Stimulated activated naive CD8-positive, alpha-beta T cell treated with anti-CD3 and anti-CD28 coated beads, Interleukin-15, Interleukin-2, amounts not matched to agents 100 ng/mL and 50 ng/mL, for 24 hours (primary cell): Measurements from ENCODE around the gene RPS6KC1.
"Not testable (repeated sequence)": the region's sequence is repeated elsewhere in the genome, so short reads cannot be mapped to it uniquely, and the experiment has no call there.

Experiments used
- H3K27ac Mint-ChIP-seq: one replicate; pipeline ENCODE4 v1.8.0; 2021; ENCODE audit warnings: mild to moderate bottlenecking, mixed read lengths
- H3K27me3 Mint-ChIP-seq: one replicate; pipeline ENCODE4 v1.8.0; 2021; ENCODE audit warnings: mixed read lengths
- H3K36me3 Mint-ChIP-seq: one replicate; pipeline ENCODE4 v1.8.0; 2021; ENCODE audit warnings: low read depth, mixed read lengths
- H3K4me1 Mint-ChIP-seq: one replicate; pipeline ENCODE4 v1.8.0; 2021; ENCODE audit warnings: low read depth, mixed read lengths
- H3K4me3 Mint-ChIP-seq: one replicate; pipeline ENCODE4 v1.8.0; 2021; ENCODE audit warnings: mild to moderate bottlenecking, mixed read lengths
- H3K9me3 Mint-ChIP-seq: one replicate; pipeline ENCODE4 v1.8.0; 2021; ENCODE audit warnings: mixed read lengths

RPS6KC1 gene

GRCh38 chr1:213138391-213138790 is 87.3 kb downstream of the RPS6KC1 start:
- Mint-ChIP-seq H3K4me1 (peaks cover 4% of the 10 kb centered on the region), H3K4me3 (no peak overlapping the region), H3K36me3 (peaks cover 39% of the 10 kb centered on the region), H3K27me3 (no peaks in the 10 kb centered on the region), H3K27ac (no peak overlapping the region), H3K9me3 (peaks cover 7% of the 10 kb centered on the region)

- no peak overlapping the region for H3K27ac Mint-ChIP-seq
- H3K36me3 Mint-ChIP-seq: peaks cover 39% of the 10 kb centered on the region
- no peaks in the 10 kb centered on the region for H3K27me3 Mint-ChIP-seq
- peaks cover 7% of the 10 kb centered on the region for H3K9me3 Mint-ChIP-seq
- H3K4me1 Mint-ChIP-seq: peaks cover 4% of the 10 kb centered on the region
- no peak overlapping the region for H3K4me3 Mint-ChIP-seq
These were observed 87.9 kb downstream of the RPS6KC1 start for GRCh38 chr1:213138892-213139291.

DNA sequence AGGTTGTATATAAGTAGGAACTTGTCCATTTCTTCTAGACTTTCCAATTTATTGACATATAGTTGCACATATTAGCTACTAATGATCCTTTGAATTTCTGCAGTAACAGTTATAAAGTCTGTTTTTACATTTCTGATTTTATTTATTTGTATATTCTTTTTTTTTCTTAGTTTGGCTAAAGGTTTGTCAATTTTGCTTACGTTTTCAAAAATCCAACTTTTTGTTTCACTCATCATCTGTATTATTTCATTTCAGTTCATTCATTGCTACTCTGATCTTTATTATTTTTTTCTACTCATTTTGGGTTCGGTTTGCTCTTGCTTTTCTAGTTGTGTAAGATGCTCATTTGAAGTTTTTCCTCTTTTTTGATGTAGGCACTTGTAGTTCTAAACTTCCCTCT is 97.9 kb downstream of the RPS6KC1 start:
- no peak overlapping the region for H3K4me3 Mint-ChIP-seq
- H3K27ac Mint-ChIP-seq: no peak overlapping the region
- no peaks in the 10 kb centered on the region for H3K4me1 Mint-ChIP-seq
- H3K36me3 Mint-ChIP-seq: peaks cover 39% of the 10 kb centered on the region
- H3K9me3 Mint-ChIP-seq: peaks cover 20% of the 10 kb centered on the region
- H3K27me3 Mint-ChIP-seq: no peaks in the 10 kb centered on the region

- not testable (repeated sequence) for H3K27ac Mint-ChIP-seq, H3K4me3 Mint-ChIP-seq, H3K27me3 Mint-ChIP-seq, H3K4me1 Mint-ChIP-seq
- peaks cover 20% of the 10 kb centered on the region for H3K9me3 Mint-ChIP-seq
- peaks cover 44% of the 10 kb centered on the region for H3K36me3 Mint-ChIP-seq
These were observed 99.0 kb downstream of the RPS6KC1 start for GRCh38 chr1:213150090-213150489.

GRCh38 chr1:213154056-213154685 is 103.1 kb downstream of the RPS6KC1 start:
- Mint-ChIP-seq H3K4me1 (no peaks in the 10 kb centered on the region), H3K27ac (no peak overlapping the region), H3K9me3 (peaks cover 2% of the 10 kb centered on the region), H3K27me3 (no peaks in the 10 kb centered on the region), H3K4me3 (no peak overlapping the region), H3K36me3 (peaks cover 42% of the 10 kb centered on the region)

DNA sequence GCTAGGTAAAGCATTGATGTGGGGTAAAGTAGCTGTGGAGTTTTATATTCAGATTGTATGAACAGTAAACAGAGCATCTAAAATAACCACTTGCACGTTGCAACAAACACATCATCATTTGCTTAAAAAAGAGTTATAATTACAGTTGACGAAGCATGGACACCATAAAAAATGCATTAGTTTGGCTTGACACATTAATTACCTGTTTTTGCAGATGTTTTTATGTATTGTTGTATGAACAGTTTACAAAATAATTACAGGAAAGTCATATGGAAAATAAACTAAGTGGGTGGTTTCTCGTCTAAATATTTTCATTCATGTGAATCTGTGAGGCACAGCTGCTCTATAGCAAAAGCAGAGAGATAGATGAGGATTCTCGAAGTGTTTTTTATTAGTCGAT is 108.3 kb downstream of the RPS6KC1 start:
- H3K4me1 Mint-ChIP-seq: no peaks in the 10 kb centered on the region
- H3K27me3 Mint-ChIP-seq: no peaks in the 10 kb centered on the region
- H3K27ac Mint-ChIP-seq: no peak overlapping the region
- no peak overlapping the region for H3K4me3 Mint-ChIP-seq
- peaks cover 40% of the 10 kb centered on the region for H3K36me3 Mint-ChIP-seq
- peaks cover 4% of the 10 kb centered on the region for H3K9me3 Mint-ChIP-seq

- not testable (repeated sequence) for H3K27ac Mint-ChIP-seq, H3K9me3 Mint-ChIP-seq, H3K4me1 Mint-ChIP-seq, H3K27me3 Mint-ChIP-seq, H3K4me3 Mint-ChIP-seq
- H3K36me3 Mint-ChIP-seq: peaks cover 41% of the 10 kb centered on the region
These were observed 109.4 kb downstream of the RPS6KC1 start for GRCh38 chr1:213160442-213160841.

- H3K27me3 Mint-ChIP-seq: no peaks in the 10 kb centered on the region
- no peak overlapping the region for H3K27ac Mint-ChIP-seq
- no peak overlapping the region for H3K4me3 Mint-ChIP-seq
- H3K36me3 Mint-ChIP-seq: peaks cover 32% of the 10 kb centered on the region
- peaks cover 4% of the 10 kb centered on the region for H3K9me3 Mint-ChIP-seq
- no peaks in the 10 kb centered on the region for H3K4me1 Mint-ChIP-seq
These were observed 111.3 kb downstream of the RPS6KC1 start for GRCh38 chr1:213162338-213162737.

DNA sequence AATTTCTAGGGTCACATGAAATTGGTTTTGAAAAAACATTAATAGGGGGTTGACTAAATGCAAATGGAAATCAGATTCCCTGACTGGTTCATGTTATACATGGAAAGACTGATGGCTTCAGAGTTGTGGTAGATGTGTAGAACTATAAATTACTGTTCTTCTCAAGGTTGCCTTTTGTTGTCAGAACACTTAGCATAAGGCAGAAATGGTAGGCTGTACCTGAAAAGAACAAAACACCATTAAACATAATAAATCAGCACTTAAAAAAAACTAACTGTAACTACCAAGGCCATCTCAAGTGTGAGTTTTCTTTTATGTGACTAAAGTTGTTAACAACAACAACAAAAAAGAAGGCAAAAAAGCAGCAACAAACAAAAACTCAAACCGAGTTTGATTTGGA is 111.8 kb downstream of the RPS6KC1 start:
- Mint-ChIP-seq H3K4me3 (no peak overlapping the region), H3K27me3 (no peaks in the 10 kb centered on the region), H3K36me3 (peaks cover 31% of the 10 kb centered on the region), H3K9me3 (peaks cover 4% of the 10 kb centered on the region), H3K4me1 (no peaks in the 10 kb centered on the region), H3K27ac (no peak overlapping the region)

DNA sequence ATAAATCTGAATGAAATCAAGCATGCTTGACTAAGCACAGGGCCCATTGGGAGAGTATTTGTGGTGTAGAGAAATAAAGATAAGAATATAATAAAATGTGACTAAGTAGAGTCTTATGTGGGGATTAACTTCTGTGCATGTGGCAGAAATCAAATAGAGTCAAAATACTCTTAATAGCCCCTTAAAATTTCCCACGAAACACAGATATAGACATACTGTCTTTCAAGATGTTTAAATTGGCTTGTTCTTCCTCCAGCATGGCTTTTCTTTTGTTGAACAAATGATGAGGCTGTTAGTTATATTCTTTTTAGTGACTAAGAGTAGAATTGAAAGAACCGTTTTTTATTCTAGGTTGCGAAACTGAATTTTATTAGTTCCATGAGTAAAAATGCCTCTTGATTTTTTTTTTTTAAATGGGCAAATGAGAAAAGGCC is 112.3 kb downstream of the RPS6KC1 start:
- H3K4me1 Mint-ChIP-seq: no peaks in the 10 kb centered on the region
- H3K9me3 Mint-ChIP-seq: peaks cover 4% of the 10 kb centered on the region
- H3K27ac Mint-ChIP-seq: no peak overlapping the region
- no peak overlapping the region for H3K4me3 Mint-ChIP-seq
- H3K27me3 Mint-ChIP-seq: no peaks in the 10 kb centered on the region
- H3K36me3 Mint-ChIP-seq: peaks cover 31% of the 10 kb centered on the region

DNA sequence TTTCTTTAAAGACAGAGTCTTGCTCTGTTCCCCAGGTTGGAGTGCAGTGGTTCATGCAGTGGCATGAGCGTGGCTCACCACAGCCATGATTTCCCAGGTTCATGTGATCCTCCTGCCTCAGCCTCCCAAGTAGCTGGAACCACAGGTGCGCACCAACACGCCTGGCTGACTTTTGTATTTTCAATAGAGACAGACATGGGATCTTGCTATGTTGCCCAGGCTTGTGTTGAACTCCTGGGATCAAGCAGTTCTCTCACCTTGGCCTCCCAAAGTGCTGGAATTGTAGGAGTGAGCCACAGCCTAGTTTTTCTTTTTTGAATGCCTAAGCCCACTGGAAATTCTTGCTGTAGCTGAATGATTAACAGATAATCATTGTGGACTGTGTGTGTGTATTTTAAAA is 113.5 kb downstream of the RPS6KC1 start:
- H3K27me3 Mint-ChIP-seq: no peaks in the 10 kb centered on the region
- peaks cover 29% of the 10 kb centered on the region for H3K36me3 Mint-ChIP-seq
- peaks cover 4% of the 10 kb centered on the region for H3K9me3 Mint-ChIP-seq
- no peaks in the 10 kb centered on the region for H3K4me1 Mint-ChIP-seq
- H3K4me3 Mint-ChIP-seq: no peak overlapping the region
- H3K27ac Mint-ChIP-seq: no peak overlapping the region

DNA sequence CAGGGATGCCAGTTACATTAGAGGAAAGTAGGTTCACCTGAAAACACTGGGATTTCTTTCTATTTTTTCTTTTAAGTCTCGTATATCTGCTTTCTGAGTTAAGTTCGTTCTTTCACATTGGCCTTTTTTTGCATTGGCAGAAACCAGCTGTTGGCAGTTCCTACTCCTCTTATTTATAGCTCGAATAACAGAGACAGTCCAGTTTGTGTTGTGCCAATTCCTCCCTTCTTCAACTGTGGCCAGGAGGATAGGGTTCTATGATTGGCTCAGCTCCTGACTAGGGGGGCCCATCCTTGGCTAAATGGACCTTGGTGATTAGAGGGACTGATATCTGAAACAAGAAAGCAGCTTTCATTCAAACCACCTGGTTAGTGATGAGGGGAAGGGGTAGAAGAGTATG is 115.8 kb downstream of the RPS6KC1 start:
- no peaks in the 10 kb centered on the region for H3K4me1 Mint-ChIP-seq
- no peaks in the 10 kb centered on the region for H3K27me3 Mint-ChIP-seq
- H3K9me3 Mint-ChIP-seq: no peaks in the 10 kb centered on the region
- H3K27ac Mint-ChIP-seq: no peak overlapping the region
- H3K36me3 Mint-ChIP-seq: peaks cover 21% of the 10 kb centered on the region
- H3K4me3 Mint-ChIP-seq: no peak overlapping the region

GRCh38 chr1:213171711-213172110 is 120.7 kb downstream of the RPS6KC1 start:
- H3K4me1 Mint-ChIP-seq: no peaks in the 10 kb centered on the region
- peaks cover 42% of the 10 kb centered on the region for H3K36me3 Mint-ChIP-seq
- no peak overlapping the region for H3K27ac Mint-ChIP-seq
- H3K27me3 Mint-ChIP-seq: no peaks in the 10 kb centered on the region
- no peaks in the 10 kb centered on the region for H3K9me3 Mint-ChIP-seq
- H3K4me3 Mint-ChIP-seq: no peak overlapping the region

- Mint-ChIP-seq H3K9me3 (peaks cover 5% of the 10 kb centered on the region), H3K4me3 (no peak overlapping the region), H3K27me3 (no peaks in the 10 kb centered on the region), H3K36me3 (peaks cover 56% of the 10 kb centered on the region), H3K4me1 (no peaks in the 10 kb centered on the region), H3K27ac (no peak overlapping the region)
These were observed 125.3 kb downstream of the RPS6KC1 start for GRCh38 chr1:213176341-213176740.

- Mint-ChIP-seq H3K4me3 (no peak overlapping the region), H3K9me3 (peaks cover 19% of the 10 kb centered on the region), H3K4me1 (no peaks in the 10 kb centered on the region), H3K27ac (no peak overlapping the region), H3K27me3 (no peaks in the 10 kb centered on the region), H3K36me3 (peaks cover 58% of the 10 kb centered on the region)
These were observed 128.7 kb downstream of the RPS6KC1 start for GRCh38 chr1:213179784-213180183.

GRCh38 chr1:213180833-213181232 is 129.8 kb downstream of the RPS6KC1 start:
- Mint-ChIP-seq H3K4me3 (no peak overlapping the region), H3K4me1 (no peaks in the 10 kb centered on the region), H3K27ac (no peak overlapping the region), H3K27me3 (no peaks in the 10 kb centered on the region), H3K36me3 (peaks cover 62% of the 10 kb centered on the region), H3K9me3 (peaks cover 27% of the 10 kb centered on the region)
